ENCODE measurements around the gene UBE2G2. TPM values are rescaled to one million over a fixed set of nuclear protein-coding genes. Genes with fewer than 3 reads are reported as not detected.
A peak's percentile ranks its signal among the peaks of the same experiment; 100 is the strongest.

UBE2G2 gene
- total and polyA plus RNA-seq, 10 donors: 39.4 to 125 (median 84.5) TPM

GRCh38 chr21:44815852-44816628, 14.4 kb upstream of the UBE2G2 start:
- intact Hi-C loops (cut with DNase I; ENCODE audit: low total_unique reads): loop anchor here (5.0 kb wide), 1 partner anchor 56 kb away; the partner anchor contains the start of gene PTTG1IP

GRCh38 chr21:44815225-44815624, 13.6 kb upstream of the UBE2G2 start:
- no peak for DNase-seq
- no peaks in the 10 kb centered on the region for H3K27me3 ChIP-seq (replicated peaks in 1 of 7)
- H3K4me3 ChIP-seq: no peak overlapping the region
- WGBS, 5 donors: 75 to 100% (median 91%) methylated on average over 1 to 8 of the region's 8 CpGs
- peaks cover 0 to 39% (median 17%) of the 10 kb centered on the region in 6 donors for H3K36me3 ChIP-seq
- H3K4me1 ChIP-seq: peaks cover 10 to 80% (median 38%) of the 10 kb centered on the region in 6 donors
- intact Hi-C loops (cut with DNase I; ENCODE audit: low total_unique reads): loop anchor here (5.0 kb wide), 1 partner anchor 57 kb away; the partner anchor contains the start of gene PTTG1IP
- no peak overlapping the region for H3K27ac ChIP-seq
- H3K9me3 ChIP-seq: peaks cover 0 to 11% (median 7%) of the 10 kb centered on the region in 8 donors
- no peak for TF ChIP-seq CTCF (IDR thresholded peaks at IDR 0.05 in 8 of 11, conservative IDR thresholded peaks at IDR 0.05 in 3 of 11)
- no peak for TF ChIP-seq POLR2A (IDR thresholded peaks at IDR 0.05)
- TF ChIP-seq POLR2AphosphoS5 (IDR thresholded peaks at IDR 0.05): no peak

More at GRCh38 chr21:44815852-44816628, 14.4 kb upstream of the UBE2G2 start:
- peaks cover 0 to 33% (median 16%) of the 10 kb centered on the region in 6 donors for H3K36me3 ChIP-seq
- H3K27ac ChIP-seq: peak overlapping the region in 2 of 8 donors; percentile 21 to 28
- no peaks in the 10 kb centered on the region for H3K27me3 ChIP-seq (replicated peaks in 1 of 7)
- H3K4me3 ChIP-seq: peak overlapping the region in 3 of 8 donors; percentile 62 to 82 (median 73)
- peaks cover 0 to 19% (median 15%) of the 10 kb centered on the region in 8 donors for H3K9me3 ChIP-seq
- no peak for TF ChIP-seq CTCF (IDR thresholded peaks at IDR 0.05 in 8 of 11, conservative IDR thresholded peaks at IDR 0.05 in 3 of 11)
- TF ChIP-seq POLR2AphosphoS5 (IDR thresholded peaks at IDR 0.05): peak in 1 of 3 donors; percentile 15
- TF ChIP-seq POLR2A (IDR thresholded peaks at IDR 0.05): no peak
- WGBS, 5 donors: 70 to 81% (median 76%) methylated on average over 10 of the region's 10 CpGs
- DNase-seq: no peak
- peaks cover 10 to 73% (median 38%) of the 10 kb centered on the region in 6 donors for H3K4me1 ChIP-seq

DNA sequence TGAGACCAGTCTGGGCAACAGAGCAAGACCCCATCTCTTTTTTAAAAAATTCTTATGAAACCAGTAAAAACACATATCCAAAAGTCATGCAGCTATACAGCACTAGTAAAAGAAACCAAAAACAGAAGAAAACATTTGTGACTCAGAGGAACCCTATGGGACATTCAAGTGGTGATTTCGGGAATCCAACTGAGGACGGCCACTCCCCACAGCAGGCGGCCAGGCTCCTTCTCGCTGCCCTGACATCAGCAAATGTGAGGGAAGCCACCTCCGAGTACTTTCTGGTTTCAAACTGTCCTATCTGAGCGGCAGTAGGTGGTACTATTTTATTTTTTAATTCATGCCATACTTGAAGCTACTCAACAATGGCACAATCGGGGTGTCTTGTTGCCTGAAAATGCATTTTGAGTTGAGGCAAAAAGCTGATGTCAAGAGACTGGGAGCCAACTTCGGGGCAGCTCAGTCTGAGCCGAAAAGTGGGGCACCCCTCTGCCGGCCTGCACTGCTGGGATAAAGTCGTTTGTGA, 12.9 kb upstream of the UBE2G2 start:
- Histone ChIP-seq H3K36me3 (peaks cover 0 to 46% (median 21%) of the 10 kb centered on the region in 6 donors), H3K27ac (no peak overlapping the region), H3K9me3 (peaks cover 0 to 5% (median 1%) of the 10 kb centered on the region in 8 donors), H3K4me1 (peaks cover 10 to 87% (median 40%) of the 10 kb centered on the region in 6 donors), H3K27me3 (replicated peaks in 1 of 7) (no peaks in the 10 kb centered on the region), H3K4me3 (no peak overlapping the region)
- WGBS, 5 donors: 85 to 93% (median 89%) methylated on average over 11 of the region's 11 CpGs
- TF ChIP-seq POLR2AphosphoS5 (IDR thresholded peaks at IDR 0.05) (no peak), POLR2A (IDR thresholded peaks at IDR 0.05) (no peak), CTCF (IDR thresholded peaks at IDR 0.05 in 8 of 11, conservative IDR thresholded peaks at IDR 0.05 in 3 of 11) (no peak)
- DNase-seq: no peak
- intact Hi-C loops (cut with DNase I; ENCODE audit: low total_unique reads): loop anchor here (5.0 kb wide), 1 partner anchor 58 kb away; the partner anchor contains the start of gene PTTG1IP

GRCh38 chr21:44813727-44814126, 12.1 kb upstream of the UBE2G2 start:
- H3K9me3 ChIP-seq: no peaks in the 10 kb centered on the region
- intact Hi-C loops (cut with DNase I; ENCODE audit: low total_unique reads): no loop called here
- WGBS, 5 donors: 88 to 92% (median 91%) methylated on average over 17 to 18 of the region's 18 CpGs
- H3K4me3 ChIP-seq: no peak overlapping the region
- no peak overlapping the region for H3K27ac ChIP-seq
- peaks cover 0 to 54% (median 30%) of the 10 kb centered on the region in 6 donors for H3K36me3 ChIP-seq
- no peak for DNase-seq
- TF ChIP-seq POLR2A (IDR thresholded peaks at IDR 0.05) (no peak), POLR2AphosphoS5 (IDR thresholded peaks at IDR 0.05) (peak in 1 of 3 donors; percentile 47)
- H3K4me1 ChIP-seq: peaks cover 10 to 87% (median 37%) of the 10 kb centered on the region in 6 donors
- no peaks in the 10 kb centered on the region for H3K27me3 ChIP-seq (replicated peaks in 1 of 7)

All from spleen (tissue), 11 donors.